Subcutaneous abdominal adipose tissue (tissue), 5 donors: ENCODE measurements around the gene MIX23.

Source experiments
- H3K27ac ChIP-seq: one replicate; pipeline ENCODE4 v1.7.0; 2013; ENCODE audit warnings: low read depth, mild to moderate bottlenecking, inconsistent platforms, low read length, moderate library complexity
- H3K27me3 ChIP-seq, 5 donors: one replicate each; pipeline ENCODE4 v1.7.0; 2013; ENCODE audit warnings: low read length in 5 of 5, inconsistent platforms in 1 of 5; ENCODE audit not compliant: control insufficient read depth in 5 of 5, insufficient read depth in 4 of 5
- H3K36me3 ChIP-seq, 5 donors: one replicate each; pipeline ENCODE4 v1.7.0; 2013; ENCODE audit warnings: low read length in 5 of 5; ENCODE audit not compliant: control insufficient read depth in 5 of 5, insufficient read depth in 5 of 5
- H3K4me1 ChIP-seq, 5 donors: one replicate each; pipeline ENCODE4 v1.7.0; 2013; ENCODE audit warnings: low read length in 5 of 5, mild to moderate bottlenecking in 3 of 5, moderate library complexity in 1 of 5; ENCODE audit not compliant: control insufficient read depth in 5 of 5, insufficient read depth in 5 of 5
- H3K4me3 ChIP-seq, 5 donors: one replicate each; pipeline ENCODE4 v1.7.0; 2013; ENCODE audit warnings: low read length in 5 of 5, low read depth in 1 of 5
- H3K9ac ChIP-seq, 5 donors: one replicate each; pipeline ENCODE4 v1.7.0; 2013; ENCODE audit warnings: low read length in 5 of 5, mild to moderate bottlenecking in 4 of 5, moderate library complexity in 3 of 5
- H3K9me3 ChIP-seq, 5 donors: one replicate each; pipeline ENCODE4 v1.7.0; 2013; ENCODE audit warnings: low read length in 5 of 5; ENCODE audit not compliant: control insufficient read depth in 5 of 5
- donor health status: healthy.
- donor health status: healthy.
- donor health status: healthy.
- donor health status: healthy.
- donor health status: healthy.

The MIX23 gene

DNA sequence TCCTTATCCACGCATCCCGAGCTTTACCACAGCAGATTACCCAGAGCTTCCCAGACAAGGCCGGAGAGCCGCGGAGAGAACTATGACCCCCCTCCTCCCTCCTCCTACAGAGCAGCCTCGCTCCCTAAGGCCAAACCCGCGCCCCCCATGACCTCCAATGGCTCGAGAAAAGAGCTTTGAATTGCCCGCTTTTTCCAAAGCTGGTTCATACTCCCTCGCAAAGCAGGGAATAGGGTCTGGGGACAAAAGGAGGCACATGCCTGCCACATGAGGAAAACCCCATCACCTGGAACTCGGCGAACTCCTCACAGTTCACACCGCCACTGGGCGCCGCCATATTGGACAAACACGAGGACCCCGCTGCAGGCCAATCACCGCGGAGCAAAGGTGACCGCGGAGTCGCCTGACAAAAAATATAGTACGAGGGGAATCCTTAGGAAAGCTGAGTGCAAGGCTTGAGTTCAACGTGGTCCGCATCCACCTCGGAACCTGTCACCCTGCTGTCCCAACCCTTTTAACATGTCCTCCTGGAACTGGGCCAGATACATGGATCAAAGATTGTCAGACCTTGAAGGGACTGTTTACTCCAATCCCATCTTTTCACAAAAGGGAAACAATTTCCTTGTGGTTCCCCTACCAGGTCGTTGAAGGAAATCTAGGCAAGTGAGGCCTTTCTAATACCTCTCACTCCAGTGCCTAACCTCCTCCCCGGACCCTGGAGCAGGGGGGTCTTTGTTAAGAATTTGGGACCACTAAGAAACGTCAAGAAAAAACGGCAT lies at the start of gene MIX23:
TSS of gene MIX23 (minus strand) at position 344 of the 779 bp plus-strand sequence. CDS start at position 337, 7 bp downstream.
- Histone ChIP-seq H3K36me3 (peaks cover 0 to 2% (median 0%) of the 10 kb centered on the region in 5 donors), H3K27me3 (no peaks in the 10 kb centered on the region)

DNA sequence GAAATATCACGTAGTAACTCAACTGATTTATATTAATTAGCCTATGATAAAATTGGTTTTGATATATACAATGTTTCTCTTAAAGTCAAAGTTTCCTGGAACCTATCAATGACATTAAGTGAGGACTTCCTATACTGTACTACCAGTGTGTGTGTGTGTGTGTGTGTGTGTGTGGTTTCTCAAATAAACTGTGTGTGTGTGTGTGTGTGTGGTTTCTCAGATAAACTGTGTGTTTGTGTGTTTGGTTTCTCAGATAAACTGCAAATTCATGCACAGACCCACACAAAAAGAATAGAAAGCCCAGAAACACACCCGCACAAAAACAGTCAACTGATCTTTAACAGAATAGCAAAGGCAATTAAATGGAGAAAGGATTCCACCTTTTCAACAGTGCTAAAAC lies 47.3 kb upstream of the MIX23 start:
- Histone ChIP-seq H3K9me3 (no peaks in the 10 kb centered on the region), H3K27me3 (no peaks in the 10 kb centered on the region), H3K4me1 (peaks cover 0 to 10% (median 0%) of the 10 kb centered on the region in 5 donors), H3K36me3 (peaks cover 41 to 54% (median 49%) of the 10 kb centered on the region in 5 donors), H3K27ac (peak overlapping the region; percentile 56), H3K4me3 (no peak overlapping the region), H3K9ac (no peak overlapping the region)

More for the DNA sequence above, at the start of gene MIX23:
- Histone ChIP-seq H3K9me3 (no peaks in the 10 kb centered on the region), H3K27ac (peak within 1 kb of the TSS; percentile 80), H3K4me3 (peak within 1 kb of the TSS; percentile 93 to 100 (median 97)), H3K4me1 (peaks cover 0 to 37% (median 27%) of the 10 kb centered on the region in 5 donors), H3K9ac (peak within 1 kb of the TSS; percentile 78 to 96 (median 87))

DNA sequence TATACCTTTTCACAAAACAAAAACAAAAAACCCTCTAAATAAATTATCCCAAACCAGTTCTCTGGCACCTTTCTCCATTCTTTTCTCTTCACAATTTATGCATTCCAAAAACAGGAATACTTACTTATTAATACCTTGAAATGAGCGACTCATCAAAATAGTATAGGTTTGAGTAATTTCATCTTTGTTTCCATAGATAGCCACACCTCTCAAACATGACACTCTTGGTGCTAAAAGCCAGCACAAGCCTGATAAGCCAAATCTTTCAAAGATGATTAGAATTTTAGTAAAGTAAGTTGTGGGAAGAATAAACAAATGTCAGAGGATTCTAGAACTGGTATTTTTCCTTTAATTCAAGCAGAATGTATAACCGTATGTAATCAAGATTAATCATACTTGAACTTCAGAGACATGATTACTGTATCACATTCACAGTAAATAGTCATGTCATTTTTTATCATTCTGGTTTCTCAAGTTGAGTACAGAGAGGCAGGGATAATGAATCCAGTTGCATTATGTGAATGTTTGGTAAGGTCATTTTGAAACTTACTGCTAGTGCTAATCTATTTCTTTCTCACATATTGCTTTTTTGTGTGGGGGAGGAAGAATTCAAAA lies 44.9 kb upstream of the MIX23 start:
- peaks cover 29 to 47% (median 45%) of the 10 kb centered on the region in 5 donors for H3K36me3 ChIP-seq
- H3K4me1 ChIP-seq, result peaks cover 0 to 10% (median 0%) of the 10 kb centered on the region in 5 donors
- H3K9me3 ChIP-seq, result no peaks in the 10 kb centered on the region
- no peaks in the 10 kb centered on the region for H3K27me3 ChIP-seq
- no peak overlapping the region for H3K9ac ChIP-seq
- no peak overlapping the region for H3K4me3 ChIP-seq
- H3K27ac ChIP-seq, result no peak overlapping the region

DNA sequence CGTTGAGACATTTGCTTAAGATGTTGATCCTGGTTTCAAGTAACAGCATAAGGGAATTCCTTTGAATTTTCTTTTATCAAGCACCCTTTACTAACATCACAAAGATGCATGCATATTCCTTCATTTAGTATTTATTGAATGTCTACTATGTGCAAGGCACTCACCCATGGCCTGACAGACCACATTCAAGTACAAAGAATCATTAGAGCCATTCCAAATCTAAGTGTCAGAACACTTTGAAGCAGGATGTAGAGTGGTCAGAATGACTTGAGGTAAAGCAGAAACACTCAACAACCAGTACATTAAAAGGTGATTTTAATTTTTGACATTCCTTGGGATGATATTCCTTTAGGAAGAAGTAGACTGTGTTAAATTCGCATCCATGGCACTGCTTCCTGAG lies 38.8 kb upstream of the MIX23 start:
- Histone ChIP-seq H3K9me3 (no peaks in the 10 kb centered on the region), H3K9ac (no peak overlapping the region), H3K27ac (no peak overlapping the region), H3K27me3 (no peaks in the 10 kb centered on the region), H3K36me3 (peaks cover 20 to 29% (median 23%) of the 10 kb centered on the region in 5 donors), H3K4me3 (no peak overlapping the region), H3K4me1 (peaks cover 0 to 8% (median 7%) of the 10 kb centered on the region in 5 donors)

DNA sequence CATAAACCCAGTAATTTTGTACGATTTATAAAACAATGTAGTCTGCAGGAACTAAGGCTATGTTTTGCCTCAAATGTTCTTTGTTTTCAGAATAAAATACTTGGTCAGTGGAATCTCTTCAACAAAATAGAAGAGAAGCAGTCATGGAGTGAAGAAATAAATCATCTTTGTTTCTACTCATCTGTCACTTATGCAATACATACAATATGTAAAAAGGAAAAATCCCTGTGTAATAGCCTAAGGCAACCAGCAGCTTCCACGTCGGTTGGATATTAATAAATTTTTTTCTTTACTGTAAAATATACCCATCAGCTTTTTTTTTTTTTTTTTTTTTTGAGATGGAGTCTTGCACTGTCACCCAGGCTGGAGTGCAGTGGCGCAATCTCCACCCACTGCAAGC lies 38.1 kb upstream of the MIX23 start:
- Histone ChIP-seq H3K9ac (no peak overlapping the region), H3K27ac (no peak overlapping the region), H3K4me1 (peaks cover 0 to 14% (median 11%) of the 10 kb centered on the region in 5 donors), H3K4me3 (no peak overlapping the region), H3K9me3 (no peaks in the 10 kb centered on the region), H3K27me3 (no peaks in the 10 kb centered on the region), H3K36me3 (peaks cover 12 to 22% (median 16%) of the 10 kb centered on the region in 5 donors)

DNA sequence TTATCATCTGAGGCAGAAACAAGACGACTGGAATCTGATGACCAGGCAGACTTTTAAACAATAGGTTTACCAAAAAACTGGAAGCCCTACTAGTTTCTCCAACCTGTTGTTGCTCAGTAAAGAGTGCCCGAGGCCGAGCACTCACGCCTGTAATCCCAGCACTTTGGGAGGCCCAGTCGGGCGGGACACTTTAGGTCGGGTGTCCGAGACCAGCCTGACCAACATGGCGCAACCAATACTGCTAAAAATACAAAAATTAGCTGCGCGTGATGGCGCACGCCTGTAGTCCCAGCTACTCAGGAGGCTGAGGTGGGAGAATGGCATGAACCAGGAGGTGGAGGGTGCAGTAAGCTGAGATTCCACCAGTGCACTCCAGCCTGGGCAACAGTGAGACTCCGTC lies 33.9 kb upstream of the MIX23 start:
- Histone ChIP-seq H3K27ac (peak overlapping the region; percentile 92), H3K9ac (peak overlapping the region; percentile 81 to 97 (median 93)), H3K36me3 (peaks cover 1 to 5% (median 4%) of the 10 kb centered on the region in 5 donors)

GRCh38 chr3:122415762-122416654 lies 33.0 kb upstream of the MIX23 start, which contains the start of gene WDR5B:
Gene WDR5B (minus strand): TSS chr3:122416062. CDS start chr3:122415528, 534 bp downstream.
- peak within 1 kb of the TSS; percentile 92 for H3K27ac ChIP-seq
- peaks cover 0 to 33% (median 28%) of the 10 kb centered on the region in 5 donors for H3K4me1 ChIP-seq
- H3K36me3 ChIP-seq, result peaks cover 0 to 5% (median 3%) of the 10 kb centered on the region in 5 donors
- no peaks in the 10 kb centered on the region for H3K9me3 ChIP-seq
- peak within 1 kb of the TSS; percentile 87 to 100 (median 95) for H3K4me3 ChIP-seq
- H3K9ac ChIP-seq, result peak within 1 kb of the TSS; percentile 81 to 97 (median 93)
- H3K27me3 ChIP-seq, result no peaks in the 10 kb centered on the region

More for the DNA sequence above, 33.9 kb upstream of the MIX23 start:
- Histone ChIP-seq H3K27me3 (no peaks in the 10 kb centered on the region), H3K4me3 (peak overlapping the region; percentile 87 to 100 (median 95)), H3K4me1 (peaks cover 0 to 33% (median 28%) of the 10 kb centered on the region in 5 donors), H3K9me3 (no peaks in the 10 kb centered on the region)

- peak overlapping the region; percentile 92 for H3K27ac ChIP-seq
- peaks cover 0 to 8% (median 7%) of the 10 kb centered on the region in 5 donors for H3K36me3 ChIP-seq
Measured at GRCh38 chr3:122415104-122415744, 32.2 kb upstream of the MIX23 start.

GRCh38 chr3:122414391-122414790 lies 31.4 kb upstream of the MIX23 start:
- H3K36me3 ChIP-seq, result peaks cover 0 to 16% (median 13%) of the 10 kb centered on the region in 5 donors
- peaks cover 0 to 33% (median 28%) of the 10 kb centered on the region in 5 donors for H3K4me1 ChIP-seq
- H3K27me3 ChIP-seq, result no peaks in the 10 kb centered on the region
- H3K4me3 ChIP-seq, result no peak overlapping the region
- H3K9ac ChIP-seq, result peak overlapping the region in 1 of 5 donors; percentile 35
- no peak overlapping the region for H3K27ac ChIP-seq
- no peaks in the 10 kb centered on the region for H3K9me3 ChIP-seq

More at GRCh38 chr3:122415104-122415744, 32.2 kb upstream of the MIX23 start:
- Histone ChIP-seq H3K27me3 (no peaks in the 10 kb centered on the region), H3K4me1 (peaks cover 0 to 33% (median 28%) of the 10 kb centered on the region in 5 donors), H3K9me3 (no peaks in the 10 kb centered on the region), H3K4me3 (peak overlapping the region; percentile 87 to 100 (median 95)), H3K9ac (peak overlapping the region; percentile 81 to 97 (median 93))
